GM19372 (cell line): Measurements from ENCODE around the gene DLX6.

ENCODE experiments used
- ATAC-seq: cut with Tn5 transposase; IDR thresholded peaks from one replicate; pipeline ENCODE4 v1.9.1; 2021; ENCODE audit warnings: mild to moderate bottlenecking, low read depth, moderate library complexity; ENCODE audit not compliant: unreplicated experiment

Gene DLX6

DNA sequence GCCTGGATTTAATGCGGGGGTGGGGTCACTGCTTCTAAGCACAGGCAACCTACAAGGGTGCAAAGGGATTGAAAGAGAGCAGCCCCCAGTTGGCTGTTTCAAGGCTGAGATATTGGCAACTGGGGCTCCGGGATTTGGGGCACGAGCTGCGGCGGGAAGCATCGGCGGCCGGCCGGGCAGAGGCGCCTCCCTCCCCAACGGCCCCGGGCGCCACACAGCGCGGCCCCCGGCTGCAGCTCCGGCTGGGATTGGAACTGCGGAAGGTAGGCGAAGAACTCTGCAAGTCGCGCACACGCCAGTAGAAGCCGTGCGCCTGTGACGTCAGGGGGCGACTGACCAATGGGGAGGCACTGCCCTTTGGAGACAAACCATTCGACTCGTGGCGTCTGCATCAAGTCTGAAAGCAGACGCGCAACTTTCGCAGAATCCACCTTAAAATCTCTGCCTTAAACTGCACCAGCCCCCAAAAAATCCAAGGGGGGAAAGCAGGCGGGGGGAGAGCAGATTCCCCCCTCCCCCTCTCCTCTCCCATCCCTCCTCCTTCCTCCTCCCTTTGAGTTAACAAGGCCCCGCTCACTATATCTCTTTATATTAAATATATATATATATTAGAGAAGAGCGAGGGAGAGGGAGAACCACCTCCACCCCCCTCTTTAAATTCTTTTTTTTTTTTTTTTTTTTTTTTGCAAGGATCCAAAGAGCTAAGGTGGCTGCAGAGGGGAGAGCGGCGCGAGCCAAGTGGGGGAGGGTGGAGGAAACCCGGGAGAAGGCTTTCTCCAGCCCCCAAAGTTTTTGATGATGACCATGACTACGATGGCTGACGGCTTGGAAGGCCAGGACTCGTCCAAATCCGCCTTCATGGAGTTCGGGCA lies at the start of gene DLX6:
DLX6 (plus strand) TSS at position 371 of the 872 bp plus-strand sequence; CDS start at position 796, 425 bp downstream.
- ATAC-seq, result no peak

GRCh38 chr7:96959135-96959534 lies 46.2 kb upstream of the DLX6 start:
- no peak for ATAC-seq

GRCh38 chr7:96962221-96962885 lies 43.0 kb upstream of the DLX6 start:
- no peak for ATAC-seq

DNA sequence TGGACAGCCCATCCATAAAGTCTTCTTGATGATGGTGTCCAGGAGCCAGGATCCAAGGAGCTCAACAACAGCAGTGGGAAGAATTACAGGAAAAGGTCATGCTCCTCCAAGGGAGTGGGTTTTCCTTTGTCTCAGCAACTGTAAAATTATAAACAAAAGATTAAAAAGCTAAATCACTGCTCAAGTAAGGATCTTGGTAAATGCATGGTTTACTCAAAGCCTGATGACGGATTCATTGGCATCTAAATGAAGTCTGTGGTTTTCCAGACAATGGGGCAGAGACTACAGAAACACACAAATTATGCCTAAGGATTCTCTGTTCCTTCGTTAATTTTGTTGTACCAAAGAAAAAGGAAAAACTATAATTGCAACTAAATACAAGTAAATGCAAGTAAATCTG lies 36.4 kb upstream of the DLX6 start:
- no peak for ATAC-seq

- ATAC-seq, result no peak
Observed at GRCh38 chr7:96970739-96971138, 34.6 kb upstream of the DLX6 start.

DNA sequence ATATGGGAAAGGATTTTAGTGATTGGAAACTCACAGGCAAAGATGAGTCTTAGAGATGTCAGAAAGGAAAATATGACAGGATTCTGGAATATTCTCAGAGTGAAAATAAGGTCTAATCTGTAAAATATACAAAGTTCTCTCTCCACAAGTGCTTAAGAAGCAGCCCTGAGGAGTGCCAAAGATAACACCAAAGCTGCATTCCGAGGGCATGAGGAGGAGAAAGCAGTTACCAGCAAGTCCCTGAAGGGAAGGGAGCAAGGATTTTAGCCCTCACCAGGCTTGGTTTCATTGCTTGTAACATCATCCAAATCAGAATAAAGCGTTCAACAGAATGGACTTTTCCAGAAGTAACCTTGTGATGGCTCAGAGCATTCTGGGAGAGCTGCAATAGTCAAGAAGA lies 31.4 kb upstream of the DLX6 start:
- no peak for ATAC-seq

- no peak for ATAC-seq
Observed at GRCh38 chr7:96976106-96976505, 29.2 kb upstream of the DLX6 start.

GRCh38 chr7:96977445-96977844 lies 27.9 kb upstream of the DLX6 start:
- ATAC-seq, result no peak

- ATAC-seq, result no peak
Observed at GRCh38 chr7:96979551-96980276, 25.6 kb upstream of the DLX6 start.

DNA sequence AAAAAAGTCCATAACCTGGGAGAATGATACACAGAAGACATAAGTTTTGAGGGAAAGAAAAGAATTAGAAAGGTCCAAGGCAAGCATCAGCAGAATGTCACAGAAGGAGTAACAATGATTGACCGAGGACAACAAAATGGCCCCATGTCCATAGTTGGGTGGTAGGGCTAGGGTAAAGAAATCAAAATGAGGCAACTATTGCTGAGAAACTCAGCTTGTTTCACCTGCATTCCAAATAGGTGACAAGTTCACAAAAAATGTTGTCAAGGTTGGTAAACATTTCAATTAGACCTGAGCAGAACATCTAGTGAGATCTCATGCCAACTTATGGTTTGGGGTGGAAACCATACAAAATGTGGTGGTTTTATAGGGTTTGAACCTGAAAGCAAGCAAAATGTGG lies 22.8 kb upstream of the DLX6 start:
- ATAC-seq, result no peak

- no peak for ATAC-seq
Observed at GRCh38 chr7:96985992-96986391, 19.4 kb upstream of the DLX6 start.

DNA sequence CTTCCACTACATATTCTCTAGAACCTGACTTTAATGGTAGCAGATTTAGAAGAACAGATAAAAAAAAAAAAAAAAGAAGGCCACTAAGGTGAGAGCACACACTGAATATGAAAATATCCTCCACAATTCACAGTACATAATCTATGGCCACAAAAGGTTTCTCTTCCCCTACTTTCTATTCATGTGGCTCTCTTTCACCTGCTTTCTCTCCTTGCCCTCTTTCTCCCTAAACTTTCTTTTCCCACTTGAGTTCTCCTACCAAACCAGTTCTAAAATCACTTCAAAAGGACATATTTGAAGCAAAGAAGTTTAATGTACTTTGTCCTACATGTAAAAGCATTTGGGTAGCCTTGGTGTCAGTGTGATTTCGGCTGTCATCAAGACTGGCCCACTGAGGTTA lies 18.5 kb upstream of the DLX6 start:
- no peak for ATAC-seq

- no peak for ATAC-seq
Observed at GRCh38 chr7:96987719-96988118, 17.6 kb upstream of the DLX6 start.

DNA sequence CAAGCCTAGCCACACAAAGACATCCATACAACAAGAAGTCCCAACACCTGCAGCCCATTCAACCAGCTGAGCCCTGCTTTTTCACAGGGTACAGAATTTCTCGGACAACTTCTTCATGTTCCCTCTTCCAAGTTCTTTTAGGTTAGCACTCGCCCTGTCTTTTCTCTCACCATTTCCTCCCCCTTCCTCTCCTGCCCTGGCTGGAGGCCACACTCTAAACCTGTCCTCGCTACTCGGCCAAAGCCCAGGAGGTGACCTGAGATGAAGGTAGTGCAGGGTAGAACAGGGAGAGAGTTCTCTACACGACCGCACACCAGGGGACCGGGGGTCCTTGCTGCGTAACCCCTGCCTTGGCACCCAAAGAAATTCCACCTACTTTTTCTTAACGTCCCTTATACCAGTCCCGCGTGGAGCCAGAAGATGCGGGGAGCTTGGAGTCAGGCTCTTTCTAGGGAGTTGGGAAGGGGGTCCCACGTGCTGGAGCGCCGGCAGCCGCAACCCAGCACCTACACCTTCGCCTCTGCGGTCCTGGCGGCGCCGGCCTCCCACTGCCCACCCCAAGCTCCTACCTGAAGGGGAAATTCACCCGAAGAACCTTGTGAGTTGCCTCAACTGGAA lies 16.0 kb upstream of the DLX6 start:
- ATAC-seq, result no peak

- ATAC-seq, result no peak
Observed at GRCh38 chr7:96989859-96990317, 15.5 kb upstream of the DLX6 start.

GRCh38 chr7:96991546-96992191 lies 13.7 kb upstream of the DLX6 start:
- no peak for ATAC-seq

- no peak for ATAC-seq
Observed at GRCh38 chr7:96992192-96993005, 13.0 kb upstream of the DLX6 start.

GRCh38 chr7:96993094-96993865 lies 12.1 kb upstream of the DLX6 start:
- no peak for ATAC-seq

DNA sequence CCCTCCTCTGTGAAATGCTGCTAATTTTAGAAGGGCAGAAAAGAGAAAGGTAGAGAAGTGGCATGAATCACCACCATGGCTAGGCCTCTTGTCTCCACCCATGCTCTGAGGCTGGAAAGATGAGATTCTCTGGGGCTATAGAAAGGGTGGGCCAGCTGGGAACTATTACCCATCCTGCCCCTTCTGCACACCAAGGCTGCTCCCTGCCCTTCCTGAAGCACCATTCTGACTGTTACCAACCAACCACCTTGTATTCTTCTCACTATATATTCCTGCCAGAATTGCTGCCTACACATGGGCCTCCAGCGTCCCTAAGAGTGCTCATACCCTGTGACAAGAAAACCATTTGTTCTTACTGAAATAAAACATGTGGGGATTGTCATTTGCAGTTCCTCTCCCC lies 11.4 kb upstream of the DLX6 start:
- ATAC-seq, result no peak
